ENCODE results near the gene TNK1. TPM values are rescaled to one million over a fixed set of nuclear protein-coding genes. Genes with fewer than 3 reads are reported as not detected.

TNK1 gene
- polyA plus RNA-seq, 1 of the 3 experiments (the other 2 are of a cell fraction): 0.64 TPM

DNA sequence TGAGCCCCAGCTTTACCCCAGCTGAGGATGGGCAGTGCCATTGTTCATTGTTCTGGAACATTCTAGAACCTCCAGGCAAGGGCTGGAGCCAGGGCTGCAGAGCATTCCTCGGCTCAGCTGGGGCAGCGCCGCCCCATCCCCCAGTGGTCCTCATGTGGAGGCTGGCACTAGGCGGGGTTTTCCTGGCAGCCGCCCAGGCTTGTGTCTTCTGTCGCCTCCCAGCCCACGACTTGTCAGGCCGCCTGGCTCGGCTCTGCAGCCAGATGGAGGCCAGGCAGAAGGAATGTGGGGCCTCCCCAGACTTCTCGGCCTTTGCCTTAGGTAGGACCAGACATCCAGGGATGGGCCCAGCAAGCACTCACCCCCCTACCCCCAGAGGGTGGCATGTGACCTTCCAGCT is 25.8 kb upstream of the TNK1 start, which contains the start of gene TMEM95:
TMEM95 (plus strand) TSS at position 104 of the 400 bp plus-strand sequence; CDS start at position 153, 49 bp downstream.
- POLR2A ChIA-PET: interaction anchor here (0.9 to 2.0 kb wide), 2 partner anchors 25 to 206 kb away, joined by 3 to 5 read pairs; no protein-coding TSS in a partner anchor
- Histone ChIP-seq H2AFZ (ENCODE audit: low read depth) (no peak within 1 kb of the TSS), H3K4me3 (ENCODE audit: low read depth in 2 of 2, low read length in 1 of 2) (peak within 1 kb of the TSS in 1 of 2 experiments; percentile 7; a peak in 2 of 4 replicates), H3K9ac (no peak within 1 kb of the TSS), H4K20me1 (ENCODE audit: insufficient read depth) (no peaks in the 10 kb centered on the region), H3K4me2 (peak within 1 kb of the TSS; percentile 100), H3K27me3 (ENCODE audit: insufficient read depth) (no peaks in the 10 kb centered on the region), H3F3A (replicated peaks; ENCODE audit: insufficient read depth) (peaks cover 5% of the 10 kb centered on the region), H3K79me2 (ENCODE audit: insufficient read depth) (peaks cover 38% of the 10 kb centered on the region), H3K36me3 (replicated peaks in 1 of 2; ENCODE audit: control insufficient read depth in 1 of 2, insufficient read depth in 2 of 2, low read length in 1 of 2) (no peaks in the 10 kb centered on the region), H3K9me2 (no peaks in the 10 kb centered on the region), H3K9me3 (no peaks in the 10 kb centered on the region), H3K27ac (ENCODE audit: low read depth in 2 of 2, low read length in 1 of 2) (peak within 1 kb of the TSS in 1 of 2 experiments; percentile 29; a peak in 1 of 4 replicates), H3K4me1 (ENCODE audit: control insufficient read depth in 1 of 2, insufficient read depth in 2 of 2, low read depth in 1 of 2, low read length in 1 of 2) (peaks cover 13 to 44% of the 10 kb centered on the region in 2 experiments; a peak in 2 of 4 replicates)
- TF ChIP-seq FOXM1 (IDR thresholded peaks at IDR 0.05; ENCODE audit: low read depth): no peak
- TF ChIP-seq RCOR1 (IDR thresholded peaks at IDR 0.05; ENCODE audit: low read length): no peak
- TF ChIP-seq, protein P1, sequence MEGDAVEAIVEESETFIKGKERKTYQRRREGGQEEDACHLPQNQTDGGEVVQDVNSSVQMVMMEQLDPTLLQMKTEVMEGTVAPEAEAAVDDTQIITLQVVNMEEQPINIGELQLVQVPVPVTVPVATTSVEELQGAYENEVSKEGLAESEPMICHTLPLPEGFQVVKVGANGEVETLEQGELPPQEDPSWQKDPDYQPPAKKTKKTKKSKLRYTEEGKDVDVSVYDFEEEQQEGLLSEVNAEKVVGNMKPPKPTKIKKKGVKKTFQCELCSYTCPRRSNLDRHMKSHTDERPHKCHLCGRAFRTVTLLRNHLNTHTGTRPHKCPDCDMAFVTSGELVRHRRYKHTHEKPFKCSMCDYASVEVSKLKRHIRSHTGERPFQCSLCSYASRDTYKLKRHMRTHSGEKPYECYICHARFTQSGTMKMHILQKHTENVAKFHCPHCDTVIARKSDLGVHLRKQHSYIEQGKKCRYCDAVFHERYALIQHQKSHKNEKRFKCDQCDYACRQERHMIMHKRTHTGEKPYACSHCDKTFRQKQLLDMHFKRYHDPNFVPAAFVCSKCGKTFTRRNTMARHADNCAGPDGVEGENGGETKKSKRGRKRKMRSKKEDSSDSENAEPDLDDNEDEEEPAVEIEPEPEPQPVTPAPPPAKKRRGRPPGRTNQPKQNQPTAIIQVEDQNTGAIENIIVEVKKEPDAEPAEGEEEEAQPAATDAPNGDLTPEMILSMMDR (IDR thresholded peaks at IDR 0.05): no peak
- no peak for TF ChIP-seq ELF1 (IDR thresholded peaks at IDR 0.05)
- TF ChIP-seq FOXJ3 (CRISPR knock-in tag; IDR thresholded peaks at IDR 0.05): no peak
- TF ChIP-seq RFX5 (IDR thresholded peaks at IDR 0.05; ENCODE audit: low read length): no peak
- peak in 1 of 2 experiments; percentile 88; a peak in 2 of 4 replicates for TF ChIP-seq EP300 (IDR thresholded peaks at IDR 0.05; ENCODE audit: borderline replicate concordance in 1 of 2, low read depth in 1 of 2, low read length in 1 of 2)
- TF ChIP-seq, protein P2, sequence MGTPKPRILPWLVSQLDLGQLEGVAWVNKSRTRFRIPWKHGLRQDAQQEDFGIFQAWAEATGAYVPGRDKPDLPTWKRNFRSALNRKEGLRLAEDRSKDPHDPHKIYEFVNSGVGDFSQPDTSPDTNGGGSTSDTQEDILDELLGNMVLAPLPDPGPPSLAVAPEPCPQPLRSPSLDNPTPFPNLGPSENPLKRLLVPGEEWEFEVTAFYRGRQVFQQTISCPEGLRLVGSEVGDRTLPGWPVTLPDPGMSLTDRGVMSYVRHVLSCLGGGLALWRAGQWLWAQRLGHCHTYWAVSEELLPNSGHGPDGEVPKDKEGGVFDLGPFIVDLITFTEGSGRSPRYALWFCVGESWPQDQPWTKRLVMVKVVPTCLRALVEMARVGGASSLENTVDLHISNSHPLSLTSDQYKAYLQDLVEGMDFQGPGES (IDR thresholded peaks at IDR 0.05; ENCODE audit: low read depth, low read length): no peak
- TF ChIP-seq TCF12 (IDR thresholded peaks at IDR 0.05): no peak
- no peak for TF ChIP-seq TEAD4 (IDR thresholded peaks at IDR 0.05; ENCODE audit: borderline replicate concordance, insufficient read depth)
- no peak for TF ChIP-seq TAF1 (IDR thresholded peaks at IDR 0.05; ENCODE audit: borderline replicate concordance, low read depth, low read length)
- no peak for TF ChIP-seq GABPA (IDR thresholded peaks at IDR 0.05; ENCODE audit: low read depth)
- 0 out of 2 replicates have a peak, but pooled peaks have one; percentile 15 for TF ChIP-seq POLR2AphosphoS5 (IDR thresholded peaks at IDR 0.05; ENCODE audit: low read depth, low read length)
- TF ChIP-seq, protein P3, sequence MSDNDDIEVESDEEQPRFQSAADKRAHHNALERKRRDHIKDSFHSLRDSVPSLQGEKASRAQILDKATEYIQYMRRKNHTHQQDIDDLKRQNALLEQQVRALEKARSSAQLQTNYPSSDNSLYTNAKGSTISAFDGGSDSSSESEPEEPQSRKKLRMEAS (IDR thresholded peaks at IDR 0.05; ENCODE audit: low read depth): no peak
- no peak for TF ChIP-seq RAD21 (IDR thresholded peaks at IDR 0.05; ENCODE audit: low read length)
- peak; percentile 25; the same call in 1 of the 2 replicates for TF ChIP-seq NFIC (IDR thresholded peaks at IDR 0.05; ENCODE audit: borderline replicate concordance)
- TF ChIP-seq YY1 (IDR thresholded peaks at IDR 0.05; ENCODE audit: low read depth): no peak
- no peak for TF ChIP-seq NRF1 (IDR thresholded peaks at IDR 0.05; ENCODE audit: low read depth, low read length)
- TF ChIP-seq, protein P4, sequence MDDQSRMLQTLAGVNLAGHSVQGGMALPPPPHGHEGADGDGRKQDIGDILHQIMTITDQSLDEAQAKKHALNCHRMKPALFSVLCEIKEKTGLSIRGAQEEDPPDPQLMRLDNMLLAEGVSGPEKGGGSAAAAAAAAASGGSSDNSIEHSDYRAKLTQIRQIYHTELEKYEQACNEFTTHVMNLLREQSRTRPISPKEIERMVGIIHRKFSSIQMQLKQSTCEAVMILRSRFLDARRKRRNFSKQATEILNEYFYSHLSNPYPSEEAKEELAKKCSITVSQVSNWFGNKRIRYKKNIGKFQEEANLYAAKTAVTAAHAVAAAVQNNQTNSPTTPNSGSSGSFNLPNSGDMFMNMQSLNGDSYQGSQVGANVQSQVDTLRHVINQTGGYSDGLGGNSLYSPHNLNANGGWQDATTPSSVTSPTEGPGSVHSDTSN (IDR thresholded peaks at IDR 0.05): no peak
- 0 out of 2 replicates have a peak, but pooled peaks have one; percentile 31 for TF ChIP-seq MXI1 (IDR thresholded peaks at IDR 0.05; ENCODE audit: low read depth, low read length)
- TF ChIP-seq, protein P5, sequence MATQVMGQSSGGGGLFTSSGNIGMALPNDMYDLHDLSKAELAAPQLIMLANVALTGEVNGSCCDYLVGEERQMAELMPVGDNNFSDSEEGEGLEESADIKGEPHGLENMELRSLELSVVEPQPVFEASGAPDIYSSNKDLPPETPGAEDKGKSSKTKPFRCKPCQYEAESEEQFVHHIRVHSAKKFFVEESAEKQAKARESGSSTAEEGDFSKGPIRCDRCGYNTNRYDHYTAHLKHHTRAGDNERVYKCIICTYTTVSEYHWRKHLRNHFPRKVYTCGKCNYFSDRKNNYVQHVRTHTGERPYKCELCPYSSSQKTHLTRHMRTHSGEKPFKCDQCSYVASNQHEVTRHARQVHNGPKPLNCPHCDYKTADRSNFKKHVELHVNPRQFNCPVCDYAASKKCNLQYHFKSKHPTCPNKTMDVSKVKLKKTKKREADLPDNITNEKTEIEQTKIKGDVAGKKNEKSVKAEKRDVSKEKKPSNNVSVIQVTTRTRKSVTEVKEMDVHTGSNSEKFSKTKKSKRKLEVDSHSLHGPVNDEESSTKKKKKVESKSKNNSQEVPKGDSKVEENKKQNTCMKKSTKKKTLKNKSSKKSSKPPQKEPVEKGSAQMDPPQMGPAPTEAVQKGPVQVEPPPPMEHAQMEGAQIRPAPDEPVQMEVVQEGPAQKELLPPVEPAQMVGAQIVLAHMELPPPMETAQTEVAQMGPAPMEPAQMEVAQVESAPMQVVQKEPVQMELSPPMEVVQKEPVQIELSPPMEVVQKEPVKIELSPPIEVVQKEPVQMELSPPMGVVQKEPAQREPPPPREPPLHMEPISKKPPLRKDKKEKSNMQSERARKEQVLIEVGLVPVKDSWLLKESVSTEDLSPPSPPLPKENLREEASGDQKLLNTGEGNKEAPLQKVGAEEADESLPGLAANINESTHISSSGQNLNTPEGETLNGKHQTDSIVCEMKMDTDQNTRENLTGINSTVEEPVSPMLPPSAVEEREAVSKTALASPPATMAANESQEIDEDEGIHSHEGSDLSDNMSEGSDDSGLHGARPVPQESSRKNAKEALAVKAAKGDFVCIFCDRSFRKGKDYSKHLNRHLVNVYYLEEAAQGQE (IDR thresholded peaks at IDR 0.05; ENCODE audit: low read depth, low read length): no peak
- TF ChIP-seq CHD2 (IDR thresholded peaks at IDR 0.05; ENCODE audit: low read length, partially characterized antibody): peak; percentile 66
- no peak for TF ChIP-seq SIN3A (IDR thresholded peaks at IDR 0.05; ENCODE audit: borderline replicate concordance, low read depth, low read length)
- TF ChIP-seq, protein P6, sequence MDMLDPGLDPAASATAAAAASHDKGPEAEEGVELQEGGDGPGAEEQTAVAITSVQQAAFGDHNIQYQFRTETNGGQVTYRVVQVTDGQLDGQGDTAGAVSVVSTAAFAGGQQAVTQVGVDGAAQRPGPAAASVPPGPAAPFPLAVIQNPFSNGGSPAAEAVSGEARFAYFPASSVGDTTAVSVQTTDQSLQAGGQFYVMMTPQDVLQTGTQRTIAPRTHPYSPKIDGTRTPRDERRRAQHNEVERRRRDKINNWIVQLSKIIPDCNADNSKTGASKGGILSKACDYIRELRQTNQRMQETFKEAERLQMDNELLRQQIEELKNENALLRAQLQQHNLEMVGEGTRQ (IDR thresholded peaks at IDR 0.05; ENCODE audit: borderline replicate concordance, low read depth, low read length): no peak
- WGBS (ENCODE audit: low lambda C conversion rate): no CpG with 5 or more reads among the region's 10 CpGs
- no peak for DNase-seq
- CTCF ChIA-PET: interaction anchor here (0.8 to 5.2 kb wide), 17 partner anchors 10 to 333 kb away, joined by 3 to 52 read pairs (median 16); partner anchors contain the start of genes NEURL4, NLGN2, PLSCR3 and POLR2A
